IPS DF 6.9 (cell line): ENCODE data around the gene EEF2KMT.
"Not testable (repeated sequence)": the region's sequence is repeated elsewhere in the genome, so short reads cannot be mapped to it uniquely, and the experiment has no call there.

Experiments used
- DNase-seq: peaks from one replicate; pipeline ENCODE4 v3.0.0-alpha.2; 2013; ENCODE audit warnings: low read depth, low spot score
- H3K27ac ChIP-seq: one replicate; pipeline ENCODE4 v1.5.1; 2013; ENCODE audit warnings: low read length, control low read depth
- H3K27me3 ChIP-seq: 2 replicates; pipeline ENCODE4 v1.6.1; 2013; ENCODE audit warnings: mild to moderate bottlenecking, low read length; ENCODE audit not compliant: control insufficient read depth, insufficient read depth
- H3K36me3 ChIP-seq: 2 replicates; pipeline ENCODE4 v1.6.1; 2013; ENCODE audit warnings: low read length; ENCODE audit not compliant: control insufficient read depth, insufficient read depth
- H3K4me1 ChIP-seq: 2 replicates; pipeline ENCODE4 v1.6.1; 2013; ENCODE audit warnings: low read length; ENCODE audit not compliant: control insufficient read depth, insufficient read depth
- H3K4me3 ChIP-seq: 2 replicates; pipeline ENCODE4 v1.5.1; 2013; ENCODE audit warnings: mild to moderate bottlenecking, low read length
- H3K9me3 ChIP-seq: 2 replicates; pipeline ENCODE4 v1.6.1; 2013; ENCODE audit warnings: low read length, inconsistent platforms; ENCODE audit not compliant: control insufficient read depth, insufficient read depth
- whole genome bisulfite sequencing: extraction: QIAGEN DNeasy Blood & Tissue Kit; methylation state at CpG from one replicate; pipeline ENCODE4 v1.1.7; 2013; ENCODE audit warnings: mixed read lengths, missing lambda C conversion rate; ENCODE audit not compliant: insufficient read length, insufficient coverage; 5-methylcytosine and 5-hydroxymethylcytosine counted together

The EEF2KMT gene

DNA sequence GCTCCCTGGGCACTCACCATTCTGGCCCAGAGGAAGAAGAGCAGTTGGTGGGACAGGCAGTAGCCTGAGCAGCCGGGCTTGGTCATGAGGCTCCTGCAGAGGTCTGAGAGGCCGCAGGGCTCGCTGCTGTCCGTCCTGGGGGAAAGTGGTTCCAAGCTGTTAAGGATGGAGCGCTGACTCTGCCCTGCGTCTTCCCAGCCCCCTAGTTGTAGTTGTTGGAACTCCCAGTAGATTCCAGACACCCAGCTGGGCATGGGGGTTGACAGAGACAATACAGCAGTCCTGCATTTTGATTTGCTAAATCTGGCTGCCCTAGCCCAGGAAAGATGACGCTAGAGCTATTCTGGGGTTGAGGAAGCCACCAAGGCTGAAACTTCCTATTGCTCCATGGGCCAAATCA is 39.1 kb downstream of the EEF2KMT start:
- H3K27me3 ChIP-seq, result no peaks in the 10 kb centered on the region
- no CpG with 5 or more reads among the region's 7 CpGs for WGBS
- no peaks in the 10 kb centered on the region for H3K9me3 ChIP-seq
- H3K4me3 ChIP-seq, result no peak overlapping the region
- H3K4me1 ChIP-seq, result peaks cover 11% of the 10 kb centered on the region
- no peaks in the 10 kb centered on the region for H3K36me3 ChIP-seq
- no peak overlapping the region for H3K27ac ChIP-seq
- peak; percentile 85 for DNase-seq

DNA sequence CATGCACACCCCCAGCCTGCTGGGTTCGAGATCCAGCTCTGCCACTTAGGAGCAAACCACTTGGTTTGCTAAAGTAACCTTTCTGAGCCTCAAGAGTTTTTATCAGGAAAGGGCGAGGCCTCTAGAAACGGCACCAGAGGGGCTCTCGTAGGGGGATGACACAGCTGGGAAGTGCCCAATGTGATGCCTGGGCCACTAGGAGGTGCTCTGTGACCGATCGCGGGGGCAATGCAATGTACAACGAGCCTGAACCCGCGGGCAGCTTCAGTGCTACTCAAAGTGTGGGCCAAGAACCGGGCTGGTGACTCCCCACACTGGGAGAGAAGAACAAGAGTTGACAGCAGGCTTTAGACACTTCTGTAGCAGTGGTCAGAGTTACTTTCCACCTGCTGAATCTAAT is 41.2 kb downstream of the EEF2KMT start:
- Histone ChIP-seq H3K27ac (no peak overlapping the region), H3K4me3 (no peak overlapping the region), H3K4me1 (peaks cover 11% of the 10 kb centered on the region), H3K9me3 (no peaks in the 10 kb centered on the region), H3K27me3 (no peaks in the 10 kb centered on the region), H3K36me3 (no peaks in the 10 kb centered on the region)
- WGBS, result no CpG with 5 or more reads among the region's 11 CpGs
- DNase-seq, result no peak

DNA sequence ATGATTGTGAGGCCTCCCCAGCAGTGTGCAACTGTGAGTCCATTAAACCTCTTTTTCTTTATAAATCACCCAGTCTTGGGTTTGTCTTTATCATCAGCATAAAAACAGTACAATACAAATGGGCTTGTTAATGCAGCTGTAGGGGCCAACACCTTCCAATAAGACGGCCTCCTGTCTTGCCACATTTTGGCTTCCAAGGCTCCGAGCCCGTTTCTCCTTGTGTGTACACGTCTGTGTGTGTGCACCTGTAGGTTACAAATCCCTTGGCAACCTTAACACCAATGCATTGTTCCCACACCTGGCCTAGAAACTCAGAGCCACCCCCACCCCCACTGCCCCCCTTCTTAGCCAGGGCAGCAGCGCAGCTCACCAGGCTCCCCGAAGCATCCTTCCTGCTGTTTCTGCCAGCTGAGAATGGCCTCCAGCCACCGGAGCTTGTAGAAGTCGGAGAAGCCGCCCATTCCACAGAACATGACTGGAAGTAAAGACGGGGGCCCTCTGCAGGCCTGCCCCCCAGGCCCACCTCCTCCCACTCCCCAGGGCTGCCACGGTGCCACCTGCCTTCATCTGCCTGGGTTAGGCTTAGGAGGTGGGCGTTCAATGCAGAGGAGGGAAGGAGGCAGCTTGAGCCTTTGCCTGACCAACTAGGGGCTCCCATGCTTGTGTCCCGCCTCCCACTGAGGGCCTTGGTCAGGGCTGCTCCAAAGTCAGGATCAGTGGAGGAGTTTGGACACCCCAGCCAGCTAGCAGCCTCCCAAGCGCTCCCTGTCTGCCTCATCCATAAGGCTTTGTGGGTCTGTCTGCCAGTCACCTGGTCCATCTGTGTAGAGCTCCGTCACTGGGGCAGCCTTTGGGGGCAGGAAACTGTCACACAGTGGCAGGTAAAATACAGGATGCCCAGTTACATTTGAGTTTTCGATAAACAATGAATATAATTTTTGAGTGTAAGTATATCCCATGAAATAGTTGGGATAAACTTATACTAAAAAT is 42.4 kb downstream of the EEF2KMT start:
- no peak for DNase-seq
- Histone ChIP-seq H3K36me3 (no peaks in the 10 kb centered on the region), H3K9me3 (no peaks in the 10 kb centered on the region), H3K4me1 (peaks cover 8% of the 10 kb centered on the region), H3K27ac (no peak overlapping the region), H3K4me3 (no peak overlapping the region), H3K27me3 (no peaks in the 10 kb centered on the region)
- WGBS, result no CpG with 5 or more reads among the region's 16 CpGs

DNA sequence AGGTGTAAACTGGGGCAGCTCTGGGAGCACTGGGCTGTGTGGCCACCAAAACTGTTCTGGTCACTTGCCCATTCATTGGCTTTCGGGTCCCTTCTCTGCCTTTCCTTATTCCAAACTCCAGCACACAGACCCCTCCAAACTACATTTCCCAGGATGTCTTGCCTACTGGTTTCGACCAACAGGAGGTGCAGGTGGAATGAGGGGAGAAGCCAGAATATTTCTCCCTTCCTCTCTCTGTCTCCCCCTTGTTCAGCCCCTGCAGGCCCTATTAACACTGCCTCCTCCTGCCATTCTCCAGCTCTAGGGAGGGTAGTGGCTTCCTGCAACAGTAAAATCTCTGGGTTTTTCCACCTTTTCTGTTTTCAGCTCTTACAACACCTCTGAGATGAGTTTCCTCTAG is 50.7 kb downstream of the EEF2KMT start:
- no peak for DNase-seq
- no CpG with 5 or more reads among the region's 2 CpGs for WGBS
- H3K27me3 ChIP-seq, result no peaks in the 10 kb centered on the region
- H3K4me3 ChIP-seq, result no peak overlapping the region
- no peaks in the 10 kb centered on the region for H3K9me3 ChIP-seq
- no peaks in the 10 kb centered on the region for H3K36me3 ChIP-seq
- H3K4me1 ChIP-seq, result no peaks in the 10 kb centered on the region
- no peak overlapping the region for H3K27ac ChIP-seq

DNA sequence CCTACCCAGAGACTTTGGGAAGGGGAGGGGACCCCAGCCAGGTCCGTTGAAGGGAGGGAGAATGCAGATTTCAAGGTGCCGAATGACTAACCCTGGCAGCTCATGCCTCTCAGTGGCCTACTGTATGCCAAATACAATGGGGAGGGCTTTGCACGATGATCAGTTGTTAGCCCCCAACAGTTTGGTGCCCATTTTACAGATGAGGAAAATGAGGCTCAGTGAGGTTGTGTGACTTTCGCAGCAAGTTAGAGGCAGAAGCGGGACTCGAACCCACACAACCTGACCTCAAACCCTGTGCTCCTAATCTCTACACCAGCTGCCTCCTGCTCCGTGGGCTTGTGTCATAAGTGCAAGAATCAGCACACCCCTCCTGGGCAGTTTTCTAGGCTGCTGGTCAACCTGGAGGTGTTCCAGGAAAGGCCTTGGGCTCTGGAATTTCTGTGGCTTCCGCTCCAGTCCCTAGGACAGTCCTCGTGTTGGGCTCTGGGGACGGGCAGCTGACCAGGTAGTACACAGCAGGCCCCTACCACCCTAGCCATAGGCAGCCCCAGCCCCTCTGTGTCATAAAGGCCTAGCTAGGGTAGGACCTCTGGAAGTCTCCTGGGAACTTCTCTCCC is 52.0 kb downstream of the EEF2KMT start:
- no peak for DNase-seq
- H3K36me3 ChIP-seq, result no peaks in the 10 kb centered on the region
- no peak overlapping the region for H3K27ac ChIP-seq
- WGBS, result no CpG with 5 or more reads among the region's 10 CpGs
- H3K27me3 ChIP-seq, result no peaks in the 10 kb centered on the region
- H3K9me3 ChIP-seq, result no peaks in the 10 kb centered on the region
- H3K4me1 ChIP-seq, result no peaks in the 10 kb centered on the region
- no peak overlapping the region for H3K4me3 ChIP-seq

DNA sequence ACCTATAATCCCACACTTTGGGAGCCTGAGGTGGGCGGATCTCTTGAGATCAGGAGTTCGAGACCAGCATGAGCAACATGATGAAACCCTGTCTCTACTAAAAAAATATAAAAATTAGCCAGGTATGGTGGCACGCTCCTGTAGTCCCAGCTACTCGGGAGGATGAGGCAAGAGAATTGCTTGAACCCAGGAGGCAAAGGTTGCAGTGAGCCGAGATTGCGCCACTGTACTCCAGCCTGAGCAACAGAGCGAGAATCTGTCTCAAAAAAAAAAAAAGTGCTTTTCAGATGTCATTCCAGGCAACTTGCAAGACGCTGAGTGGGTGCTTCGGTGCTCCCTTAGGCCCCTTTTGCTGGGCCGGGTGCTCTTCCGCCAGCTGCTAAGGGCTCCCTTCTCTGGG is 53.0 kb downstream of the EEF2KMT start:
- not testable (repeated sequence) for H3K27me3 ChIP-seq, H3K36me3 ChIP-seq, H3K9me3 ChIP-seq, H3K27ac ChIP-seq, H3K4me1 ChIP-seq, H3K4me3 ChIP-seq, DNase-seq
- WGBS, result no CpG with 5 or more reads among the region's 11 CpGs

DNA sequence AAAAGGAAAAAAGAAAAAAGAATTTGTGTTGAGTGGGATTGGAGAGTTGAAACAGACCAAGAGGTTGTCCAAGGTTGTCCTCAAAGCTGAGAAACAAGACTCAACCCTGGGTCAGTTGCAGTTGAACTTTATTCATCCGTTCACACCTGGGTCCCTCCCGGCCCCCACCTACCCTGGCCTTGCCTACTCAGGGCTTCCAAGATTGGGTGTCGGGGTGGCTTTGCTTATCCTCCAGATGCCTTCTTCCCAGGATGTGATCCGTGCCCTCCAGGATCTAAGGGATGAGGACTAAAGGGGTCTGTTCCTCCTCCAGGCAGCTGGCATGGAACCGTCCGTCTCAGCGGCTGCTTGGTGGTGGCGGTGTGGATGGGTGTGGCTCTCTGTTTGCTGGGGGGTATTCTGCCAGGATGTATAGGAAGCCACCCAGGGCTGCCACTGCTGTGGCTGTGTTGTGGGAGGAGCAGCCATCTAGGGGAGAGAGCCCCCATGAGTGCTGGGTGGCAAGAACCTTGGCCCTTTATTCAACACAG is 53.5 kb downstream of the EEF2KMT start:
- WGBS, result no CpG with 5 or more reads among the region's 8 CpGs
- H3K27ac ChIP-seq, result no peak overlapping the region
- H3K36me3 ChIP-seq, result no peaks in the 10 kb centered on the region
- H3K4me1 ChIP-seq, result no peaks in the 10 kb centered on the region
- no peak overlapping the region for H3K4me3 ChIP-seq
- DNase-seq, result no peak
- no peaks in the 10 kb centered on the region for H3K9me3 ChIP-seq
- H3K27me3 ChIP-seq, result no peaks in the 10 kb centered on the region

DNA sequence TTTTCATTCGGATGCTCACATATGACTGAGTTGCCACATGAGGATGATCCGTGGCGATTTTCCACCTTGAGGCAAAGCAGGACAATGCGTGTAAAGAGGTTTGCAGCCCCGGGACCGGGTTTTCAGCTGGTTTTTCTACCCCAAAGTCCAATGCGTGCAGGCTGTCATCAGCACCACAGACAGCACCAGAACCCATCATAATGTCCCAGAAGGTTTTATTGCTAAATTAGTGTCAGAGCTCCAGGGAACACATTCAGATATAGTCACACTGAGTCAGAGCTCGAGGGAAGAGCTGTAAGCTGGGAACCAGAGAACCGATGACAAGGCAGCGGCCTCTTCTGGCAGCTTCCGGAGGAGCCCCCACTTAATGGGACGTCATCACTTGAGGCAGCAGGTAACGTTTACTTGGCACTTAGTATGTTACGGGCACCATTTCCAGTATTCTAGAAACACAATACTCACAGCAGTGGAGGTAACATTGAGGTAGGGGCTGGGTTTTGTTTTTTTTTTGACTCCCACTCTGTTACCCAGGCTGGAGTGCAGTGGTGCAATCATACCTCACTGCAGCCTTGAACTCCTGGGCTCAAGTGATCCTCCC is 54.9 kb downstream of the EEF2KMT start:
- H3K27me3 ChIP-seq, result no peaks in the 10 kb centered on the region
- H3K9me3 ChIP-seq, result no peaks in the 10 kb centered on the region
- no peak overlapping the region for H3K4me3 ChIP-seq
- no peak for DNase-seq
- H3K4me1 ChIP-seq, result no peaks in the 10 kb centered on the region
- no peak overlapping the region for H3K27ac ChIP-seq
- no CpG with 5 or more reads among the region's 14 CpGs for WGBS
- no peaks in the 10 kb centered on the region for H3K36me3 ChIP-seq

DNA sequence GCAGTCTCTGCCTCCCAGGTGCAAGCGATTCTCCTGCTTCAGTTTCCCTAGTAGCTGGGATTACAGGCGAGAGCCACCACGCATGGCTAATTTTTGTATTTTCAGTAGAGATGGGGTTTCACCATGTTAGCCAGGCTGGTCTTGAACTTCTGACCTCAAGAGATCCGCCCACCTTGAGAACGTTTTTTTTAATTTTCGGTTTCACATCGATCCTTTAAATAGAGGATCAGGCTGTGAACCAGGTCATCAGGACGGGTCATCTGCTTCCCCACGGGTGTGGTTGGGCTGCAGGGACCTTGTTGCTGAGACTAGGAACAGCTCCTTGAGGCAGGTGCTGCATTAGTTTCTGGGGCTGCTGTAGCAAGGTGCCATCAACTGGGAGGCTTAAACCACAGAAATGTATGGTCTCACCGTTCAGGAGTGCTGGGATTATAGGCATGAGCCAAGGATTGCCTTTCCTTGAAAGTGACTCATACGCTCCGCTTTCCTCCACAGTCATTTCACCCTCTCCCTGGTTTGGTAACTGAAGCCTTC is 55.9 kb downstream of the EEF2KMT start:
- Histone ChIP-seq H3K4me1 (0 out of 2 replicates have a peak, but pooled peaks cover under 1% of the 10 kb centered on the region), H3K9me3 (no peaks in the 10 kb centered on the region), H3K4me3 (no peak overlapping the region), H3K36me3 (no peaks in the 10 kb centered on the region), H3K27me3 (no peaks in the 10 kb centered on the region), H3K27ac (no peak overlapping the region)
- no CpG with 5 or more reads among the region's 12 CpGs for WGBS
- DNase-seq, result no peak

DNA sequence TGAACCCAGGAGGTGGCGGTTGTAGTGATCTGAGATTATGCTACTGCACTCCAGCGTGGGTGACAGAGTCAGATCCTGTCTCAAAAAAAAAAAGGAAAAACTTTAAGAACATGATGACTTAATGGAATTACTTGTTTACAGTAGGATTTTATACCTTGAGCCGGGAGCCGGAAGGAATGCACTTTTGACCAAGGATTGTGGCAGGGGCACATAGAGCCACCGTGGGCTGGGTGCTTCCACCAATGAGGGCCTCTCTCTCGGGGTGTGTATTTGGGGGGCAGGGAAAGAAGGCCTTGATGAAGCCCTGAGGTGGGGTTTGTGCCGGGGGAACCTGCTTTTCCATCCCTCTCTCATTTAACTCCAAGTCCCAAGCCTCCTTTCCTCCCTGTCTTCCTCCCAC is 57.1 kb downstream of the EEF2KMT start:
- Histone ChIP-seq H3K4me3 (no peak overlapping the region), H3K9me3 (no peaks in the 10 kb centered on the region), H3K27me3 (no peaks in the 10 kb centered on the region), H3K4me1 (0 out of 2 replicates have a peak, but pooled peaks cover 2% of the 10 kb centered on the region), H3K27ac (no peak overlapping the region), H3K36me3 (no peaks in the 10 kb centered on the region)
- no CpG with 5 or more reads among the region's 7 CpGs for WGBS
- no peak for DNase-seq
